Measurements from ENCODE around the gene COX6A1.

The COX6A1 gene

DNA sequence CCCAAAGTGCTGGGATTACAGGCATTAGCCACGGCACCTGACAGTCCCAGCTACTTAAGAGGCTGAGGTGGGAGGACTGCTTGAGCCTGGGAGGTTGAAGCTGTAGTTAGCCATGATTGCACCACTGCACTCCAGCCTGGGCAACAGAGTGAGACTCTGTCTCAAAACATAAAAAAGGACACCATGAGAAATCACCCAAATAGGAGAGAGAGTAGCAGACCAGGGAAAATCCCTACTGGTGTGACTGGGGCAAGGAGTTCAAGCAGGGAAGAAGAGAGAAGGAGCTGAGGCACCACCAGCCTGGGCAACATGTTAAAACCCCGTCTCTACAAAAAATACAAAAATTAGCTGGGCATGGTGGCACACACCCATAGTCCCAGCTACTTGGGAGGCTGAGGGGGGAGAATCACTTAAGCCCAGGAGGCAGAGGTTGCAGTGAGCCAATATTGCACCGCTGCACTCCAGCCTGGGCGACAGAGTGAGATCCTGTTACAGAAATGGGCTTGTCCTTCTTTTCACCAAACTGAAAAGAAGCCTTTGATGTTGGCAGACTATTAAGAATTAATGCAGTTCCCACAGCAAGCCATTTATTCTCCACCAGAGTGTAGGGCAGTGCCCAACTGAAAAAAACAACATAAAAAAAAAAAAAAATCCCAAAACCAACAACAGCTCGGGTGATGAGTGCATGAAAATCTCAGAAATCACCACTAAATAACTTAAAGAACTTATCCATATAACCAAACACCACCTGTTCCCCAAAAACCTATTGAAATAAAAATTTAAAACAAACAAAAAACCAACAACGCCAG is 36.1 kb downstream of the COX6A1 start:
- TF ChIP-seq, protein P1, sequence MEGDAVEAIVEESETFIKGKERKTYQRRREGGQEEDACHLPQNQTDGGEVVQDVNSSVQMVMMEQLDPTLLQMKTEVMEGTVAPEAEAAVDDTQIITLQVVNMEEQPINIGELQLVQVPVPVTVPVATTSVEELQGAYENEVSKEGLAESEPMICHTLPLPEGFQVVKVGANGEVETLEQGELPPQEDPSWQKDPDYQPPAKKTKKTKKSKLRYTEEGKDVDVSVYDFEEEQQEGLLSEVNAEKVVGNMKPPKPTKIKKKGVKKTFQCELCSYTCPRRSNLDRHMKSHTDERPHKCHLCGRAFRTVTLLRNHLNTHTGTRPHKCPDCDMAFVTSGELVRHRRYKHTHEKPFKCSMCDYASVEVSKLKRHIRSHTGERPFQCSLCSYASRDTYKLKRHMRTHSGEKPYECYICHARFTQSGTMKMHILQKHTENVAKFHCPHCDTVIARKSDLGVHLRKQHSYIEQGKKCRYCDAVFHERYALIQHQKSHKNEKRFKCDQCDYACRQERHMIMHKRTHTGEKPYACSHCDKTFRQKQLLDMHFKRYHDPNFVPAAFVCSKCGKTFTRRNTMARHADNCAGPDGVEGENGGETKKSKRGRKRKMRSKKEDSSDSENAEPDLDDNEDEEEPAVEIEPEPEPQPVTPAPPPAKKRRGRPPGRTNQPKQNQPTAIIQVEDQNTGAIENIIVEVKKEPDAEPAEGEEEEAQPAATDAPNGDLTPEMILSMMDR (IDR thresholded peaks at IDR 0.05; ENCODE audit: insufficient read depth, low read length, poor library complexity, severe bottlenecking) = no peak
- no peak for TF ChIP-seq EZH2phosphoT487 (conservative IDR thresholded peaks at IDR 0.05; ENCODE audit: low read length)
- H3K9me3 ChIP-seq (ENCODE audit: insufficient read depth, low read length) = no peaks in the 10 kb centered on the region
- peaks cover 16% of the 10 kb centered on the region for H3K79me2 ChIP-seq (ENCODE audit: insufficient read depth, low read length)
- peaks cover 7% of the 10 kb centered on the region; the same call in 1 of the 2 replicates for H3F3A ChIP-seq (ENCODE audit: insufficient read depth)
- no peaks in the 10 kb centered on the region for H4K20me1 ChIP-seq (ENCODE audit: low read depth, low read length)
- H3K9me2 ChIP-seq (replicated peaks; ENCODE audit: insufficient read depth, low read length) = no peaks in the 10 kb centered on the region
- no peak overlapping the region for H3K9ac ChIP-seq (ENCODE audit: low read length)
- H3K4me2 ChIP-seq (ENCODE audit: low read depth, low read length, poor library complexity, severe bottlenecking) = no peak overlapping the region
- H3K4me3 ChIP-seq (ENCODE audit: insufficient read depth, low read length, poor library complexity, severe bottlenecking) = no peak overlapping the region
- H3K27ac ChIP-seq (ENCODE audit: low read depth, low read length) = no peak overlapping the region
- peaks cover 2% of the 10 kb centered on the region; the same call in 1 of the 2 replicates for H3K36me3 ChIP-seq (ENCODE audit: low read length)
- no peak overlapping the region for H2AFZ ChIP-seq (ENCODE audit: low read depth, low read length, severe bottlenecking)
- no peaks in the 10 kb centered on the region for H3K27me3 ChIP-seq (ENCODE audit: low read length)

GRCh38 chr12:120474616-120474960 is 36.7 kb downstream of the COX6A1 start:
- Histone ChIP-seq H2AFZ (ENCODE audit: low read depth, low read length, severe bottlenecking) (no peak overlapping the region), H3K36me3 (ENCODE audit: low read length) (peaks cover 2% of the 10 kb centered on the region; the same call in 1 of the 2 replicates), H3K27ac (ENCODE audit: low read depth, low read length) (no peak overlapping the region), H3K9me3 (ENCODE audit: insufficient read depth, low read length) (no peaks in the 10 kb centered on the region), H4K20me1 (ENCODE audit: low read depth, low read length) (no peaks in the 10 kb centered on the region), H3K9ac (ENCODE audit: low read length) (no peak overlapping the region), H3K4me2 (ENCODE audit: low read depth, low read length, poor library complexity, severe bottlenecking) (no peak overlapping the region), H3K4me3 (ENCODE audit: insufficient read depth, low read length, poor library complexity, severe bottlenecking) (no peak overlapping the region), H3K9me2 (replicated peaks; ENCODE audit: insufficient read depth, low read length) (no peaks in the 10 kb centered on the region), H3F3A (ENCODE audit: insufficient read depth) (peaks cover 7% of the 10 kb centered on the region; the same call in 1 of the 2 replicates), H3K27me3 (ENCODE audit: low read length) (no peaks in the 10 kb centered on the region), H3K79me2 (ENCODE audit: insufficient read depth, low read length) (peaks cover 12% of the 10 kb centered on the region; the same call in 1 of the 2 replicates)
- TF ChIP-seq, protein P1 (IDR thresholded peaks at IDR 0.05; ENCODE audit: insufficient read depth, low read length, poor library complexity, severe bottlenecking) = no peak
- TF ChIP-seq EZH2phosphoT487 (conservative IDR thresholded peaks at IDR 0.05; ENCODE audit: low read length) = no peak

DNA sequence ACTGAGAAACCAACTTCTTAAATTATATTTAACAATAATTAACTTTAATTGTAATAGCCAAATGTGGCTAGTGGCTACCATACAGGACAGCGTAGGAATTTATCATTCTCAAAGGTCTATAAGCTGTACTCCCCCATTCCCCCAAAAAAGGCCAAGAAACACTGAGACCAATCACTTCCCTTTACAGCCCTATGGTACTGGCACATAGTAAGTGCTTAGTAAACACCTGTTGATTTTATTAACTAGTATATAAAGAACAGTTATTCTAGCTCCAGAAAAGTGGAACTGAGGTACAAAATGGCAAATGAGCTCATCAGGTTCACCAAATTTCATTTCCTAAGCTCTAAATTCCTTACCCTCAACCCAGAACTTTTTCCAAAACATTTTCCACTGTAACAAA is 37.7 kb downstream of the COX6A1 start:
- no peak overlapping the region for H3K4me3 ChIP-seq (ENCODE audit: insufficient read depth, low read length, poor library complexity, severe bottlenecking)
- no peaks in the 10 kb centered on the region for H3K9me3 ChIP-seq (ENCODE audit: insufficient read depth, low read length)
- no peaks in the 10 kb centered on the region for H3K27me3 ChIP-seq (ENCODE audit: low read length)
- TF ChIP-seq, protein P1 (IDR thresholded peaks at IDR 0.05; ENCODE audit: insufficient read depth, low read length, poor library complexity, severe bottlenecking) = no peak
- no peak for TF ChIP-seq EZH2phosphoT487 (conservative IDR thresholded peaks at IDR 0.05; ENCODE audit: low read length)
- H3K9ac ChIP-seq (ENCODE audit: low read length) = no peak overlapping the region
- no peak overlapping the region for H2AFZ ChIP-seq (ENCODE audit: low read depth, low read length, severe bottlenecking)
- H3K79me2 ChIP-seq (ENCODE audit: insufficient read depth, low read length) = peaks cover 12% of the 10 kb centered on the region; the same call in 1 of the 2 replicates
- no peak overlapping the region for H3K27ac ChIP-seq (ENCODE audit: low read depth, low read length)
- H3F3A ChIP-seq (ENCODE audit: insufficient read depth) = peaks cover 7% of the 10 kb centered on the region; the same call in 1 of the 2 replicates
- no peak overlapping the region for H3K4me2 ChIP-seq (ENCODE audit: low read depth, low read length, poor library complexity, severe bottlenecking)
- no peaks in the 10 kb centered on the region for H3K9me2 ChIP-seq (replicated peaks; ENCODE audit: insufficient read depth, low read length)
- peaks cover 2% of the 10 kb centered on the region; the same call in 1 of the 2 replicates for H3K36me3 ChIP-seq (ENCODE audit: low read length)
- no peaks in the 10 kb centered on the region for H4K20me1 ChIP-seq (ENCODE audit: low read depth, low read length)

Data from SU-DHL-6 (cell line).